HL-60/S4 treated with phorbol 12-myristate 13-acetate at 8.2 ng/mL for 4 days and 3 days (cell line): ENCODE measurements around the gene EPHB3.

Experiments
- in situ Hi-C: fragments of 300-500 bp; cut with MboI; formaldehyde crosslinking; loops from 2 replicates; pipeline ENCODE4 v1.15.0; 2022; ENCODE audit warnings: low sequenced_read_pairs

The EPHB3 gene

GRCh38 chr3:184542577-184542976, 19.0 kb upstream of the EPHB3 start:
- in situ Hi-C loops, result loop anchor here (25.0 kb wide), 1 partner anchor 130 kb away; no protein-coding TSS in a partner anchor

- in situ Hi-C loops, result loop anchor here (25.0 kb wide), 1 partner anchor 131 kb away; no protein-coding TSS in a partner anchor
Measured at GRCh38 chr3:184543256-184543655, 18.3 kb upstream of the EPHB3 start.

GRCh38 chr3:184543843-184544512, 17.6 kb upstream of the EPHB3 start:
- in situ Hi-C loops, result loop anchor here (25.0 kb wide), 1 partner anchor 132 kb away; no protein-coding TSS in a partner anchor

GRCh38 chr3:184544513-184544861, 17.1 kb upstream of the EPHB3 start:
- in situ Hi-C loops, result loop anchor here (25.0 kb wide), 1 partner anchor 132 kb away; no protein-coding TSS in a partner anchor

- in situ Hi-C loops, result loop anchor here (25.0 kb wide), 1 partner anchor 133 kb away; no protein-coding TSS in a partner anchor
Measured at GRCh38 chr3:184545769-184546168, 15.8 kb upstream of the EPHB3 start.

GRCh38 chr3:184546252-184546651, 15.3 kb upstream of the EPHB3 start:
- in situ Hi-C loops, result loop anchor here (25.0 kb wide), 1 partner anchor 134 kb away; no protein-coding TSS in a partner anchor

- in situ Hi-C loops, result loop anchor here (25.0 kb wide), 1 partner anchor 138 kb away; no protein-coding TSS in a partner anchor
Measured at GRCh38 chr3:184549796-184550577, 11.6 kb upstream of the EPHB3 start.

- in situ Hi-C loops, result no loop called here
Measured at GRCh38 chr3:184551103-184551502, 10.5 kb upstream of the EPHB3 start.

GRCh38 chr3:184551614-184552256, 9.8 kb upstream of the EPHB3 start:
- in situ Hi-C loops, result no loop called here

- in situ Hi-C loops, result no loop called here
Measured at GRCh38 chr3:184552296-184552695, 9.3 kb upstream of the EPHB3 start.

- in situ Hi-C loops, result no loop called here
Measured at GRCh38 chr3:184552863-184553262, 8.7 kb upstream of the EPHB3 start.

GRCh38 chr3:184553385-184553784, 8.2 kb upstream of the EPHB3 start:
- in situ Hi-C loops, result no loop called here

GRCh38 chr3:184554461-184554860, 7.1 kb upstream of the EPHB3 start:
- in situ Hi-C loops, result no loop called here

GRCh38 chr3:184556582-184557347, 4.8 kb upstream of the EPHB3 start:
- in situ Hi-C loops, result no loop called here

GRCh38 chr3:184557348-184557950, 4.1 kb upstream of the EPHB3 start:
- in situ Hi-C loops, result no loop called here

- in situ Hi-C loops, result no loop called here
Measured at GRCh38 chr3:184558726-184559125, 2.9 kb upstream of the EPHB3 start.

- in situ Hi-C loops, result no loop called here
Measured at GRCh38 chr3:184559336-184559735, 2.2 kb upstream of the EPHB3 start.

- in situ Hi-C loops, result no loop called here
Measured at GRCh38 chr3:184560531-184560930, 1.1 kb upstream of the EPHB3 start.

GRCh38 chr3:184561913-184562877, 610 bp downstream of the EPHB3 start:
- in situ Hi-C loops, result no loop called here
